OCI-LY3 (cell line): ENCODE measurements around the gene PIGU.

Source experiments
- H2AFZ ChIP-seq: fragments of 200-600, 300-600 bp; shearing (Covaris generic); 2 replicates; pipeline ENCODE4 v1.6.0; 2014; ENCODE audit warnings: antibody characterized with exemption, low read depth, low read length
- H3K27ac ChIP-seq: fragments of 200-600, 300-600 bp; sonication (generic); 2 replicates; pipeline ENCODE4 v1.5.1; 2014; ENCODE audit warnings: mild to moderate bottlenecking, low read length, moderate library complexity, mixed read lengths
- H3K27me3 ChIP-seq: fragments of 200-600, 300-600 bp; sonication (generic); 2 replicates; pipeline ENCODE4 v1.6.1; 2014; ENCODE audit warnings: low read depth, low read length, mixed read lengths
- H3K36me3 ChIP-seq: fragments of 200-600, 300-600 bp; sonication (generic); replicated peaks from 2 replicates; pipeline ENCODE3; 2014; ENCODE audit warnings: low read depth, low read length, mixed read lengths
- H3K4me1 ChIP-seq: fragments of 300-600, 200-600 bp; sonication (generic); 2 replicates; pipeline ENCODE4 v1.6.1; 2014; ENCODE audit warnings: low read length, mixed read lengths
- H3K4me2 ChIP-seq: fragments of 200-600, 300-600 bp; sonication (generic); 2 replicates; pipeline ENCODE4 v1.6.1; 2014; ENCODE audit warnings: low read length, mixed read lengths
- H3K4me3 ChIP-seq: fragments of 300-600, 200-600 bp; sonication (generic); 2 replicates; pipeline ENCODE4 v1.5.1; 2014; ENCODE audit warnings: antibody characterized with exemption, mild to moderate bottlenecking, low read length, moderate library complexity
- H3K79me2 ChIP-seq: fragments of 300-600, 200-600 bp; shearing (Covaris generic); 2 replicates; pipeline ENCODE4 v1.6.1; 2014; ENCODE audit warnings: mild to moderate bottlenecking, low read length, mixed read lengths
- H3K9ac ChIP-seq: fragments of 300-600, 200-600 bp; shearing (Covaris generic); 2 replicates; pipeline ENCODE4 v1.6.0; 2014; ENCODE audit warnings: mild to moderate bottlenecking, low read length, moderate library complexity
- H3K9me3 ChIP-seq: fragments of 200-600, 300-600 bp; shearing (Covaris generic); 2 replicates; pipeline ENCODE4 v1.6.1; 2014; ENCODE audit warnings: low read length, mixed read lengths; ENCODE audit not compliant: insufficient read depth
- H4K20me1 ChIP-seq: fragments of 200-600, 300-600 bp; sonication (generic); 2 replicates; pipeline ENCODE4 v1.6.1; 2016; ENCODE audit warnings: low read length, mixed read lengths; ENCODE audit not compliant: insufficient read depth
- CTCF ChIP-seq: fragments of 200-600, 300-600 bp; sonication (generic); IDR thresholded peaks from 2 replicates; pipeline ENCODE4 v1.5.1; 2014; ENCODE audit warnings: antibody characterized with exemption, low read length, low read depth
- EZH2phosphoT487 ChIP-seq: fragments of 200-600 bp; shearing (Covaris generic); IDR thresholded peaks from 2 replicates; pipeline ENCODE4 v1.6.1; 2018; ENCODE audit warnings: antibody characterized with exemption, mixed run types, low read depth

The PIGU gene

GRCh38 chr20:34713194-34713943 is 36.5 kb upstream of the PIGU start:
- Histone ChIP-seq H3K27me3 (no peaks in the 10 kb centered on the region), H3K9me3 (no peaks in the 10 kb centered on the region), H3K4me1 (peaks cover 4% of the 10 kb centered on the region; the same call in 1 of the 2 replicates), H3K27ac (no peak overlapping the region), H3K36me3 (peaks cover 16% of the 10 kb centered on the region), H3K4me2 (no peak overlapping the region), H3K79me2 (no peaks in the 10 kb centered on the region), H3K9ac (no peak overlapping the region), H3K4me3 (no peak overlapping the region), H2AFZ (no peak overlapping the region), H4K20me1 (peaks cover 12% of the 10 kb centered on the region; the same call in 1 of the 2 replicates)
- TF ChIP-seq EZH2phosphoT487 (no peak), CTCF (no peak)

- Histone ChIP-seq H3K4me2 (no peak overlapping the region), H3K4me3 (no peak overlapping the region), H3K27me3 (no peaks in the 10 kb centered on the region), H2AFZ (no peak overlapping the region), H3K79me2 (no peaks in the 10 kb centered on the region), H3K9me3 (no peaks in the 10 kb centered on the region), H3K27ac (no peak overlapping the region), H4K20me1 (peaks cover 12% of the 10 kb centered on the region; the same call in 1 of the 2 replicates), H3K9ac (no peak overlapping the region), H3K4me1 (peaks cover 8% of the 10 kb centered on the region; the same call in 1 of the 2 replicates), H3K36me3 (peaks cover 13% of the 10 kb centered on the region)
- no peak for TF ChIP-seq EZH2phosphoT487
Observed at GRCh38 chr20:34712525-34713192, 35.8 kb upstream of the PIGU start.

- Histone ChIP-seq H3K36me3 (peaks cover 12% of the 10 kb centered on the region), H3K9me3 (no peaks in the 10 kb centered on the region), H4K20me1 (peaks cover 12% of the 10 kb centered on the region; the same call in 1 of the 2 replicates), H3K27ac (no peak overlapping the region), H3K79me2 (no peaks in the 10 kb centered on the region), H3K4me2 (no peak overlapping the region), H3K4me1 (peaks cover 8% of the 10 kb centered on the region; the same call in 1 of the 2 replicates), H3K9ac (no peak overlapping the region), H3K4me3 (no peak overlapping the region), H3K27me3 (no peaks in the 10 kb centered on the region), H2AFZ (no peak overlapping the region)
- TF ChIP-seq CTCF (no peak), EZH2phosphoT487 (no peak)
Observed at GRCh38 chr20:34711813-34712430, 35.0 kb upstream of the PIGU start.

GRCh38 chr20:34710861-34711574 is 34.1 kb upstream of the PIGU start:
- Histone ChIP-seq H3K79me2 (no peaks in the 10 kb centered on the region), H3K9ac (no peak overlapping the region), H4K20me1 (peaks cover 12% of the 10 kb centered on the region; the same call in 1 of the 2 replicates), H2AFZ (no peak overlapping the region), H3K9me3 (no peaks in the 10 kb centered on the region), H3K27me3 (no peaks in the 10 kb centered on the region), H3K27ac (no peak overlapping the region), H3K4me2 (no peak overlapping the region), H3K36me3 (peaks cover 12% of the 10 kb centered on the region), H3K4me3 (no peak overlapping the region), H3K4me1 (peaks cover 8% of the 10 kb centered on the region; the same call in 1 of the 2 replicates)
- TF ChIP-seq CTCF: no peak
- TF ChIP-seq EZH2phosphoT487: no peak
